Measurements from ENCODE around the gene CRTC3. TPM values are rescaled to one million over a fixed set of nuclear protein-coding genes. Genes with fewer than 3 reads are reported as not detected.
"Not testable (repeated sequence)": the region's sequence is repeated elsewhere in the genome, so short reads cannot be mapped to it uniquely, and the experiment has no call there.

CRTC3 gene
- total RNA-seq, 1 experiment from 2014 or later, result 17.5 TPM

DNA sequence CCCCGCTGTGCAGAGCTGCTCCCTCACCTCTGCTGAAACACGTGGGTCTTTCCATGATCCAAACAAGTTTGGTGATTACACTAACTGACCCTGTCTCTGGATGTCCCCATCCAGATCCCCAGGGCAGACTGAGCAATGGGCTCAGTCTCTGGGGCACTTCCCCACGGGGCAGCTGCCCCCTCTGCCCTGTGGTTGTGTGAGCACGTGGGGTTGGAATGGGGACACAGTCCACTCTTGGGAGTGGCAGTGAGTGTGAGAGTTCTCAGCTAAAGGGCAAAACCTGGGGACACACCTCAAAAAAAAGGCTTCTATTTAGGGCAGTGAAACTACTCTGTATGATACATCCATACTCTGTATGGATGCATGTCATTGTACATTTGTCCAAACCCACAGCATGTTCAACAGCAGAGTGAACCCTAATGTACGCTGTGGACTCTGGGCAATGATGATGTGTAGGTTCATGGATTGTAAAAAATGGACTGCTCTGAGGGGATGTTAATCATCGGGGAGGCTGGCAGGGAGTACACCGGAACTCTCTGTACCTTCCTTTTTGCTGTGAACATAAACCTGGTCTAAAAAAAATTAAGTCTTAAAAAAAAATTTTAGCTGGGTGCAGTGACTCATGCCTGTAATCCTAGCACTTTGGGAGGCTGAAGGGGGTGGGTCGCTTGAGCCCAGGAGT lies 137.5 kb downstream of the CRTC3 start:
- peak overlapping the region; percentile 44 for H3K4me3 Mint-ChIP-seq (ENCODE audit: low read depth, unreplicated experiment)
- H3K36me3 Mint-ChIP-seq (ENCODE audit: insufficient read depth, unreplicated experiment), result peaks cover 24% of the 10 kb centered on the region
- peaks cover 8% of the 10 kb centered on the region for H3K4me1 Mint-ChIP-seq (ENCODE audit: low read depth, unreplicated experiment)
- BruUV-seq (replicated peaks), result no TSS peak
- TF ChIP-seq, protein P1, sequence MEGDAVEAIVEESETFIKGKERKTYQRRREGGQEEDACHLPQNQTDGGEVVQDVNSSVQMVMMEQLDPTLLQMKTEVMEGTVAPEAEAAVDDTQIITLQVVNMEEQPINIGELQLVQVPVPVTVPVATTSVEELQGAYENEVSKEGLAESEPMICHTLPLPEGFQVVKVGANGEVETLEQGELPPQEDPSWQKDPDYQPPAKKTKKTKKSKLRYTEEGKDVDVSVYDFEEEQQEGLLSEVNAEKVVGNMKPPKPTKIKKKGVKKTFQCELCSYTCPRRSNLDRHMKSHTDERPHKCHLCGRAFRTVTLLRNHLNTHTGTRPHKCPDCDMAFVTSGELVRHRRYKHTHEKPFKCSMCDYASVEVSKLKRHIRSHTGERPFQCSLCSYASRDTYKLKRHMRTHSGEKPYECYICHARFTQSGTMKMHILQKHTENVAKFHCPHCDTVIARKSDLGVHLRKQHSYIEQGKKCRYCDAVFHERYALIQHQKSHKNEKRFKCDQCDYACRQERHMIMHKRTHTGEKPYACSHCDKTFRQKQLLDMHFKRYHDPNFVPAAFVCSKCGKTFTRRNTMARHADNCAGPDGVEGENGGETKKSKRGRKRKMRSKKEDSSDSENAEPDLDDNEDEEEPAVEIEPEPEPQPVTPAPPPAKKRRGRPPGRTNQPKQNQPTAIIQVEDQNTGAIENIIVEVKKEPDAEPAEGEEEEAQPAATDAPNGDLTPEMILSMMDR (IDR thresholded peaks at IDR 0.05; ENCODE audit: unreplicated experiment), result no peak
- CTCF ChIA-PET, result no interaction called here
- H3K27ac Mint-ChIP-seq (ENCODE audit: unreplicated experiment), result no peak overlapping the region
- intact Hi-C loops (cut with micrococcal nuclease; ENCODE audit: unreplicated experiment), result loop anchor here (5.0 kb wide), 1 partner anchor 50 kb away; the partner anchor contains the start of gene BLM
- peaks cover 39% of the 10 kb centered on the region for H3K27me3 Mint-ChIP-seq (ENCODE audit: unreplicated experiment)
- DNase-seq, result no peak
- H3K9me3 Mint-ChIP-seq (ENCODE audit: low read depth, unreplicated experiment), result no peaks in the 10 kb centered on the region

- Mint-ChIP-seq H3K27me3 (ENCODE audit: unreplicated experiment) (peaks cover 45% of the 10 kb centered on the region), H3K36me3 (ENCODE audit: insufficient read depth, unreplicated experiment) (peaks cover 24% of the 10 kb centered on the region)
- H3K4me1 Mint-ChIP-seq (ENCODE audit: low read depth, unreplicated experiment); DNase-seq; H3K9me3 Mint-ChIP-seq (ENCODE audit: low read depth, unreplicated experiment); H3K27ac Mint-ChIP-seq (ENCODE audit: unreplicated experiment); H3K4me3 Mint-ChIP-seq (ENCODE audit: low read depth, unreplicated experiment); BruUV-seq (replicated peaks): not testable (repeated sequence)
- intact Hi-C loops (cut with micrococcal nuclease; ENCODE audit: unreplicated experiment), result loop anchor here (5.0 kb wide), 1 partner anchor 49 kb away; the partner anchor contains the start of gene BLM
- CTCF ChIA-PET, result interaction anchor here (0.7 kb wide), 1 partner anchor 279 kb away, joined by 3 read pairs; no protein-coding TSS in a partner anchor
Measured at GRCh38 chr15:90667755-90668345, 138.1 kb downstream of the CRTC3 start.

DNA sequence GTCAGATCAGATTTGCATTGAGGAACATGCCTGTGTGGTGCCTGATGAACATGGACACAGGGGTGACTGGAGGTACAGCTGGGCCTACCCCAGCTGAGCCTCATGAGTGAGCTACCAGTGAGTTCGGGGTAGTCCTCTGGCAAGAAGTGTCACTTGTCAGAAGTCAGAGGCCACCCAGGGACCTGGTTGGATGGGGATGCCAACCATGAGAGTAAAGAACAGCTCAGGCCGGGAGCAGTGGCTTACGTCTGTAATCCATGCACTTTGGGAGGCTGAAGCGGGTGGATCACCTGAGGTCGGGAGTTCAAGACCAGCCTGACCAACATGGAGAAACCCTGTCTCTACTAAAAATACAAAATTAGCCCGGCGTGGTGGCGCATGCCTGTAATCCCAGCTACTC lies 140.9 kb downstream of the CRTC3 start:
- H3K4me3 Mint-ChIP-seq (ENCODE audit: low read depth, unreplicated experiment); H3K4me1 Mint-ChIP-seq (ENCODE audit: low read depth, unreplicated experiment); H3K9me3 Mint-ChIP-seq (ENCODE audit: low read depth, unreplicated experiment); DNase-seq; CTCF ChIA-PET; BruUV-seq (replicated peaks); H3K27ac Mint-ChIP-seq (ENCODE audit: unreplicated experiment); intact Hi-C loops (cut with micrococcal nuclease; ENCODE audit: unreplicated experiment): not testable (repeated sequence)
- H3K27me3 Mint-ChIP-seq (ENCODE audit: unreplicated experiment), result peaks cover 64% of the 10 kb centered on the region
- H3K36me3 Mint-ChIP-seq (ENCODE audit: insufficient read depth, unreplicated experiment), result peaks cover 10% of the 10 kb centered on the region

GRCh38 chr15:90671216-90671615 lies 141.5 kb downstream of the CRTC3 start:
- Mint-ChIP-seq H3K4me1 (ENCODE audit: low read depth, unreplicated experiment) (peaks cover 8% of the 10 kb centered on the region), H3K36me3 (ENCODE audit: insufficient read depth, unreplicated experiment) (peaks cover 5% of the 10 kb centered on the region), H3K27ac (ENCODE audit: unreplicated experiment) (no peak overlapping the region), H3K9me3 (ENCODE audit: low read depth, unreplicated experiment) (no peaks in the 10 kb centered on the region), H3K4me3 (ENCODE audit: low read depth, unreplicated experiment) (no peak overlapping the region), H3K27me3 (ENCODE audit: unreplicated experiment) (peaks cover 64% of the 10 kb centered on the region)
- DNase-seq, result no peak
- intact Hi-C loops (cut with micrococcal nuclease; ENCODE audit: unreplicated experiment), result no loop called here
- CTCF ChIA-PET, result no interaction called here
- TF ChIP-seq, protein P1 (IDR thresholded peaks at IDR 0.05; ENCODE audit: unreplicated experiment), result no peak
- BruUV-seq (replicated peaks), result no TSS peak

- intact Hi-C loops (cut with micrococcal nuclease; ENCODE audit: unreplicated experiment); H3K4me3 Mint-ChIP-seq (ENCODE audit: low read depth, unreplicated experiment); H3K9me3 Mint-ChIP-seq (ENCODE audit: low read depth, unreplicated experiment); H3K27ac Mint-ChIP-seq (ENCODE audit: unreplicated experiment); H3K4me1 Mint-ChIP-seq (ENCODE audit: low read depth, unreplicated experiment); BruUV-seq (replicated peaks); H3K36me3 Mint-ChIP-seq (ENCODE audit: insufficient read depth, unreplicated experiment); DNase-seq: not testable (repeated sequence)
- peaks cover 51% of the 10 kb centered on the region for H3K27me3 Mint-ChIP-seq (ENCODE audit: unreplicated experiment)
- CTCF ChIA-PET, result interaction anchor here (1.0 kb wide), 1 partner anchor 130 kb away, joined by 3 read pairs; no protein-coding TSS in a partner anchor
Measured at GRCh38 chr15:90673357-90673756, 143.6 kb downstream of the CRTC3 start.

Measured in Calu3 (cell line).